ENCODE measurements around the gene PIK3C2A.

The PIK3C2A gene

GRCh38 chr11:17164361-17165246 is 43.2 kb downstream of the PIK3C2A start:
- TF ChIP-seq JUND (IDR thresholded peaks at IDR 0.05; ENCODE audit: low read depth): no peak
- DNase-seq (ENCODE audit: low read depth in 1 of 2, low spot score in 1 of 2): no peak
- in situ Hi-C loops (cut with HindIII; ENCODE audit: low pct_unique_long_range_greater_than_20kb, low sequenced_read_pairs): no loop called here

GRCh38 chr11:17163736-17164135 is 44.0 kb downstream of the PIK3C2A start:
- no peak for TF ChIP-seq JUND (IDR thresholded peaks at IDR 0.05; ENCODE audit: low read depth)
- DNase-seq (ENCODE audit: low read depth in 1 of 2, low spot score in 1 of 2): no peak
- in situ Hi-C loops (cut with HindIII; ENCODE audit: low pct_unique_long_range_greater_than_20kb, low sequenced_read_pairs): no loop called here

- no peak for TF ChIP-seq JUND (IDR thresholded peaks at IDR 0.05; ENCODE audit: low read depth)
- DNase-seq (ENCODE audit: low read depth in 1 of 2, low spot score in 1 of 2): no peak
- in situ Hi-C loops (cut with HindIII; ENCODE audit: low pct_unique_long_range_greater_than_20kb, low sequenced_read_pairs): no loop called here
Measured at GRCh38 chr11:17163291-17163690, 44.5 kb downstream of the PIK3C2A start.

- in situ Hi-C loops (cut with HindIII; ENCODE audit: low pct_unique_long_range_greater_than_20kb, low sequenced_read_pairs): no loop called here
- DNase-seq (ENCODE audit: low read depth in 1 of 2, low spot score in 1 of 2): no peak
- no peak for TF ChIP-seq JUND (IDR thresholded peaks at IDR 0.05; ENCODE audit: low read depth)
Measured at GRCh38 chr11:17162376-17162775, 45.4 kb downstream of the PIK3C2A start.

- DNase-seq (ENCODE audit: low read depth in 1 of 2, low spot score in 1 of 2): no peak
- in situ Hi-C loops (cut with HindIII; ENCODE audit: low pct_unique_long_range_greater_than_20kb, low sequenced_read_pairs): no loop called here
- TF ChIP-seq JUND (IDR thresholded peaks at IDR 0.05; ENCODE audit: low read depth): no peak
Measured at GRCh38 chr11:17161515-17161914, 46.3 kb downstream of the PIK3C2A start.

- DNase-seq (ENCODE audit: low read depth in 1 of 2, low spot score in 1 of 2): no peak
- in situ Hi-C loops (cut with HindIII; ENCODE audit: low pct_unique_long_range_greater_than_20kb, low sequenced_read_pairs): no loop called here
- TF ChIP-seq JUND (IDR thresholded peaks at IDR 0.05; ENCODE audit: low read depth): no peak
Measured at GRCh38 chr11:17159441-17159840, 48.3 kb downstream of the PIK3C2A start.

Measured in T47D (cell line).